Suprapubic skin (tissue), 4 donors: ENCODE data around the gene MIER2. TPM values are rescaled to one million over a fixed set of nuclear protein-coding genes. Genes with fewer than 3 reads are reported as not detected.

ENCODE experiments used
- DNase-seq, 2 donors: peaks; one replicate each; pipeline ENCODE4 v3.0.0-alpha.2; 2019; ENCODE audit warnings: low spot score in 2 of 2
- H3K27ac ChIP-seq: fragments of 200-600 bp; sonication (generic); one replicate; pipeline ENCODE4 v1.5.1; 2019
- H3K27me3 ChIP-seq: fragments of 200-600 bp; sonication (generic); one replicate; pipeline ENCODE4 v1.5.1; 2019
- H3K36me3 ChIP-seq: fragments of 200-600 bp; sonication (generic); one replicate; pipeline ENCODE4 v1.5.1; 2019
- H3K4me1 ChIP-seq: fragments of 200-600 bp; sonication (generic); one replicate; pipeline ENCODE4 v1.5.1; 2019
- H3K4me3 ChIP-seq: fragments of 200-600 bp; sonication (generic); one replicate; pipeline ENCODE4 v1.5.1; 2019; ENCODE audit warnings: mild to moderate bottlenecking
- H3K9me3 ChIP-seq: fragments of 200-600 bp; sonication (generic); one replicate; pipeline ENCODE4 v1.5.1; 2019
- CTCF ChIP-seq, 2 donors: fragments of 200-600 bp in 1 of 2; fragments of 450-650 bp in 1 of 2; sonication (generic) in 1 of 2; IDR thresholded peaks; one replicate each; pipeline ENCODE4 v1.5.1; 2016 to 2019; ENCODE audit warnings: antibody characterized with exemption in 2 of 2, mild to moderate bottlenecking in 1 of 2, moderate library complexity in 1 of 2
- EP300 ChIP-seq: sonication (generic); formaldehyde crosslinking; IDR thresholded peaks from one replicate; pipeline ENCODE4 v1.6.1; 2017; ENCODE audit warnings: antibody characterized with exemption
- POLR2A ChIP-seq, 2 donors: fragments of 450-650 bp; IDR thresholded peaks; one replicate each; pipeline ENCODE4 v1.6.1; 2017; ENCODE audit warnings: antibody characterized with exemption in 2 of 2, mild to moderate bottlenecking in 2 of 2, moderate library complexity in 2 of 2
- POLR2AphosphoS5 ChIP-seq, 3 donors: sonication (generic); formaldehyde crosslinking; IDR thresholded peaks; one replicate each; pipeline ENCODE4 v1.6.1; 2017; ENCODE audit warnings: antibody characterized with exemption in 3 of 3
- WGBS: methylation state at CpG from one replicate; pipeline ENCODE4 v1.1.5; 2018; 5-methylcytosine and 5-hydroxymethylcytosine counted together
- total RNA-seq, 4 donors: library from RNA; depleted of rRNA; stranded (reverse); fragments of >200 nt; gene quantifications; one replicate each; pipeline ENCODE4 v1.1.0, GENCODE V29; 2016

MIER2 gene
- total RNA-seq, 4 donors from 2014 or later = 17.5 to 55.7 (median 44.8) TPM

GRCh38 chr19:379796-380195 lies 35.2 kb upstream of the MIER2 start:
- DNase-seq = no peak
- H3K36me3 ChIP-seq = no peaks in the 10 kb centered on the region
- H3K27ac ChIP-seq = no peak overlapping the region
- H3K27me3 ChIP-seq = peaks cover 23% of the 10 kb centered on the region
- H3K9me3 ChIP-seq = no peaks in the 10 kb centered on the region
- TF ChIP-seq POLR2A (IDR thresholded peaks at IDR 0.05) = no peak
- no peak for TF ChIP-seq POLR2AphosphoS5 (IDR thresholded peaks at IDR 0.05)
- no peak for TF ChIP-seq CTCF (IDR thresholded peaks at IDR 0.05)
- no peak for TF ChIP-seq EP300
- H3K4me3 ChIP-seq = no peak overlapping the region
- peaks cover 2% of the 10 kb centered on the region for H3K4me1 ChIP-seq
- 84% methylated on average over 16 of the region's 16 CpGs for WGBS

GRCh38 chr19:378706-379105 lies 34.1 kb upstream of the MIER2 start:
- H3K4me1 ChIP-seq = peaks cover 13% of the 10 kb centered on the region
- no peak for DNase-seq
- H3K9me3 ChIP-seq = no peaks in the 10 kb centered on the region
- TF ChIP-seq POLR2AphosphoS5 (IDR thresholded peaks at IDR 0.05) (no peak), CTCF (IDR thresholded peaks at IDR 0.05) (no peak), EP300 (no peak), POLR2A (IDR thresholded peaks at IDR 0.05) (no peak)
- no peaks in the 10 kb centered on the region for H3K36me3 ChIP-seq
- 80% methylated on average over 10 of the region's 14 CpGs for WGBS
- H3K4me3 ChIP-seq = no peak overlapping the region
- H3K27ac ChIP-seq = no peak overlapping the region
- peaks cover 29% of the 10 kb centered on the region for H3K27me3 ChIP-seq

- 39% methylated on average over 24 of the region's 38 CpGs for WGBS
- no peak for DNase-seq
These were observed 33.4 kb upstream of the MIER2 start for GRCh38 chr19:377801-378581.

GRCh38 chr19:376111-376470 lies 31.5 kb upstream of the MIER2 start:
- Histone ChIP-seq H3K4me1 (peaks cover 31% of the 10 kb centered on the region), H3K4me3 (no peak overlapping the region), H3K27me3 (peaks cover 29% of the 10 kb centered on the region), H3K27ac (no peak overlapping the region), H3K36me3 (no peaks in the 10 kb centered on the region), H3K9me3 (no peaks in the 10 kb centered on the region)
- no peak for TF ChIP-seq EP300
- TF ChIP-seq POLR2A (IDR thresholded peaks at IDR 0.05) = no peak
- no peak for TF ChIP-seq CTCF (IDR thresholded peaks at IDR 0.05)
- 100% methylated on average over 2 of the region's 8 CpGs for WGBS
- DNase-seq = no peak

More at GRCh38 chr19:377801-378581, 33.4 kb upstream of the MIER2 start:
- Histone ChIP-seq H3K4me3 (no peak overlapping the region), H3K9me3 (no peaks in the 10 kb centered on the region), H3K27ac (no peak overlapping the region), H3K27me3 (peaks cover 29% of the 10 kb centered on the region), H3K36me3 (no peaks in the 10 kb centered on the region), H3K4me1 (peaks cover 19% of the 10 kb centered on the region)
- TF ChIP-seq POLR2A (IDR thresholded peaks at IDR 0.05) (no peak), POLR2AphosphoS5 (IDR thresholded peaks at IDR 0.05) (no peak), CTCF (IDR thresholded peaks at IDR 0.05) (no peak), EP300 (no peak)

GRCh38 chr19:375395-376110 lies 31.0 kb upstream of the MIER2 start:
- Histone ChIP-seq H3K9me3 (no peaks in the 10 kb centered on the region), H3K4me1 (peaks cover 31% of the 10 kb centered on the region), H3K36me3 (no peaks in the 10 kb centered on the region), H3K27me3 (peaks cover 34% of the 10 kb centered on the region), H3K4me3 (no peak overlapping the region), H3K27ac (no peak overlapping the region)
- WGBS = 80% methylated on average over 28 of the region's 43 CpGs
- no peak for TF ChIP-seq POLR2AphosphoS5 (IDR thresholded peaks at IDR 0.05)
- TF ChIP-seq POLR2A (IDR thresholded peaks at IDR 0.05) = no peak
- no peak for TF ChIP-seq EP300
- DNase-seq = no peak
